Activated gamma-delta T cell treated with Interleukin-2 at 50 U/mL for 16 hours (primary cell): ENCODE results near the gene AFF2.
"Not testable (repeated sequence)": the region's sequence is repeated elsewhere in the genome, so short reads cannot be mapped to it uniquely, and the experiment has no call there.

ENCODE experiments used
- DNase-seq: peaks from one replicate; pipeline ENCODE4 v3.0.0-alpha.2; 2020

The AFF2 gene

GRCh38 chrX:148871422-148872160 lies 371.2 kb downstream of the AFF2 start:
- DNase-seq = no peak

DNA sequence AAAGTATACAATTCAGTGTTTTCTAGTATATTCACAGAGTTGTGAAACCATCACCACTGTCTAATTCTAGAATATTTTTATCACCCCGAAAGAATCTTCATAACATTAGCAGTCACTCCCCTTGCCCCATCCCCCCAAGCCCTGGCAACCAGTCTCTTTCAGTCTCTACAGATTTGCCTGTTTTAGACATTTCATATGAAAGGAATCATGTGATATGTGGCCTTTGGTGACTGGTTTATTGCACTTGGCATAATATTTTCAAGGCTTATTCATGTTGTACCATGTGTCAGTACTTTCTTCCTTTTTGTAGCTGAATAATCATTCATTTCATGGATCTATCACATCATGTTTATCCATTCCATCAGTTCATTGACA lies 371.7 kb downstream of the AFF2 start:
- DNase-seq = no peak

DNA sequence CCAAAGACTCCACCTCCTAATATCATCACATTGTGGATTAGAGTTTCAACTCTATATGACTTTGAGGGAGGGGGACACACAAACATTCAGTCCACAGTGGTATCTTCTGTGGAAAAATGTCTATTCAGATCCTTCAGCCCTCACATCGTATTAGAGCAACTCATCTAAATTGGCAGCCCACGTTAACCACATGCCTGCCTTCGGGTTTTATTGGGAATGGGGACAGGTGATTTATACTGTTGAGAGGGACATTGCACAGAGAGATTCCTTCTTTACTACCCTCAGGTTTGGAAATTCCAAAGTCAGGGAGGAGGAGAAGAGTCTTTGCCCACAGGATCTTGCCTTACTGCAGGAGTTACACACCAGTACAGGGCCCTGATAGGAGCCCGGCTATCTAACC lies 372.5 kb downstream of the AFF2 start:
- no peak for DNase-seq

GRCh38 chrX:148874636-148875246 lies 374.3 kb downstream of the AFF2 start:
- no peak for DNase-seq

GRCh38 chrX:148878371-148878770 lies 378.0 kb downstream of the AFF2 start:
- DNase-seq = no peak

GRCh38 chrX:148885203-148885602 lies 384.8 kb downstream of the AFF2 start:
- DNase-seq = no peak

DNA sequence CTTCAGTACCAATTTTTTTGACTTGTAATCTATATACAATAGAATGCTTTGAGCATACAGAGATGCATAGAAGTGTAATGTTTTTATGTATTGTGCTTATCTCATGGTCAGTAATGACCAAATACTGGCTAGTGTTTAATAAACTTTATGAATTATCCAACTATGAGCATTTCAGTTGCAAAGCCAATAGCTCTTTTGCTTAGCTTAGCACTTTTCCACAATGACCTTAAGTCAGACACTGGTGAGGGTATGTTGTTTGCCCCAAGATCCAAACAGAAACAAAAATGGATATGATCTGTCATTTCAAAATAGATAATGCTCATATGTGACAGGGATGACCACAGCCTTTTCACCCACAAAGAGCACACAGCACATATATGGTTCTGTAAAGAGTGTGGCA lies 393.0 kb downstream of the AFF2 start:
- DNase-seq = no peak

- no peak for DNase-seq
Measured at GRCh38 chrX:148902581-148902980, 402.2 kb downstream of the AFF2 start.

- no peak for DNase-seq
Measured at GRCh38 chrX:148903176-148903575, 402.8 kb downstream of the AFF2 start.

DNA sequence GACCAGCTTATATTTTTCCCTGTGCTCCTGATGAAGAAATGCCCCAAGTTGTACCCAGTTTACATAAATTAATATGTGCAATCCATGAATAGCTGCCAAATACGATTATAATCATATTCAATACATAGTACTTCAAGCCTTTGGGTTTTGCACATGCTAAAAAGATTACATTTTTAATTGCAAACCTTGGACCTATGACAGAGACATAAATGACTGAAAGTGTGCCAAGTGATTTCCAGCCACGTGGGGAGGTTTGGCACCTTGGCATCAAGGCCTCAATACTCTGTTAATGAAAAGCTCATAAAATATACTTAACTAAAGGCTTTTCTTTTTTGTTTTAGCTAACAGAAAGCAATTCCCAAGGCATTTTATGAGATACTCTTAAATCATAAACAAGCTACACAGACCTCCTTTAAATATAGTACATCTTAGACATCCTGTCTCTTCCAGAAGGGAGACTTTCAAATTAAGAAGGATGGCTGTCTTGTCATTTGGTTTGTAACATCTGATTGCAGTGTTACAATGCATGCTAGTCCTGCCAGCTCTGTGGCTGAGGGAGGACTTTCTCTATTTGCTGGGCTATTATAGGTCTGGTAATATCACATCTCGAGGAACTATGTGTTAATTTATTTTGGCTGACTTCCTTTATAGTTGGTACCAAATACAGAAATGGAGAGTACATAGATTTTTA lies 404.1 kb downstream of the AFF2 start:
- no peak for DNase-seq

DNA sequence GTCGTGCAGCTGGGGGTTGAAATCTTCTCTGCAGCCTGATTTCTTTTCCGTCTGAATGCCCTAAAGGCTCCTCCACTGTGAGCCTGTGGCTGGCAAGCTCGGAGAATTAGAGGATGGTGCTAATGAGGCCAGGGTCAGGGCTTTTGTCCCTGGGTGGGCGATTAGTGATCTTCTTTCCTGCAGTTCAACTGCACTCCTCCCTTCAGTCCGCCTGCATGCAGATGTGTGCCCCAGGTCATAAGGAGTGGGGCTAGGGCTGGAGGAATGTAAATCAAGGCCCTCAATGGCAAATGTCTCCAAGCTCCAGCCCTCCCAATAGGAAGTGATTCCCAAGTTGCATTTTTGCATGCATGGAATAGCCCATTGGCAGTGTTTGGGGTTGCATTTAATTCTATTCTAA lies 405.0 kb downstream of the AFF2 start:
- DNase-seq = no peak

GRCh38 chrX:148906628-148907027 lies 406.2 kb downstream of the AFF2 start:
- not testable (repeated sequence) for DNase-seq

GRCh38 chrX:148909758-148910157 lies 409.3 kb downstream of the AFF2 start:
- DNase-seq = no peak

DNA sequence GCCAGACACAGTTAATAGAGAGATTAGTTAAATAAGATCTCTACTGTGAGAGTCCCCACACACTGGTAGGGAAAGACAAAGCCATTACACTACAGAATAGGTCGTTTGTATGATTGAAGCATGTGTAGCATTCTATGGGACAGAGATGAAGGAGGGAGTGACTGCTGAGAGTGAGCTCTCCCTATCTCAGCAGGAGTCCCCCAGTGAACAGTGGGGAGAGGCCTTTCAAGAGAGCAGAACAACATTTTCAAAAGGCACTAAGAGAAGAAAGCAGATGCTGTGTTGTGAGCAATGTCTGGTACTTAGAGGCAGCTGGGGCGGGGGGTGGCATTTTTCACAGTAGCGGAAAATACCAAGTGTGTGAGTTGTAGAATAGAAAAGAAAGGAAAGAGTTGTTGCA lies 413.6 kb downstream of the AFF2 start:
- no peak for DNase-seq

DNA sequence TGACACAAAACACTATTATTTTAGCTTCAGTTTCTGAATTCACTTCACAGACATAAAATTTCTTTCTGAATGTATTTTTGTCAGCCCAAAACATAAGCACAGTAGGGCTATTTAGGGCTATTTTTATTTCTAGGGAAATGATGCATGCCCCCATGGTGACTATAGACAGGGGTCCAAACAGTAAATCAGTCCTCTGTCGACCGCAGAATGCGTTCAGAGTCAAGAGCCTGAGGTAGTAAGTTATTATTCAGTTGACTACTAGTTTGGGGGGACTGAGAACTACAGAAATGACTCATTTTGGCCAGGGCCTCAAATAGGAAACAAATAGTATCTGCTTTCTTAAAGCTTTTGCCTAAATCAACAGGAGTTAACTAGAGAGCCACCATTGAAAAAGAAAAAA lies 414.4 kb downstream of the AFF2 start:
- no peak for DNase-seq

DNA sequence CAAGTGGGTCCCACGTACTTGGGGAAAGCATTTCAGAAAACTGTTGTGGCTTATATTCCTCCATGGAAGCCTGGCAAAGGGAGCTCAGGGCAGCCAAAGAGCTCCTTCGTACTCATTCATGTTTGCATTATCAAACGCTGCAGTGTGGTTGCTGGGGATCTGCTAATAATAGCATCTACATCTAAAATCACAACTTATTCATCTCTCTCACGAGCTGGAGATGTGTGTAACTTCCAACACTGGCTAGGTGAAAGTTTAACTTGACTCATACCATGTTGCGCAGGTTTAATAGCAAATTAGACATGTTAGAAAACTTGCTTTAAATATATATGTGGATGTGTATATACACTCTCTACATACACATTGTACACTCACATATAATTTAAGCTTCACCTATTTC lies 415.1 kb downstream of the AFF2 start:
- no peak for DNase-seq

DNA sequence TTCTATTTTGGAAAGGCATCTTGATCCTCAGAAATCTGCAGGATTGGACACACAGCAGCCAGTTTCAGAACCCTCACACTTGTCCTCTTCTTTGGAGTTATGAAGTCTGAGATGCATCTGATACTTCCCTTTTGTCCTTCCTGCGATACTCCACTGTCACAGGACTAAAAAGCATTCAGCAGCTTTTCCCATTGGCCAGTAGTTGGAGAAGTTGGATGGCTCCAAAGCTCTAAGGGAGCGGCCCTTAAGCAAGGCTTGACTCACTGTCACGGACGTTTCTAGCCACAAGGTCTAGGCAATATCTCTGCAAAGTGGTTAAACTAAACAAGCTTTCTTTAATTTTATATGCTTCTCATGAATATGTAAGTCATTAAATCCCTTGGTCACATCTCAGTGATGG lies 417.0 kb downstream of the AFF2 start:
- DNase-seq = no peak

- no peak for DNase-seq
Measured at GRCh38 chrX:148923631-148924030, 423.2 kb downstream of the AFF2 start.

DNA sequence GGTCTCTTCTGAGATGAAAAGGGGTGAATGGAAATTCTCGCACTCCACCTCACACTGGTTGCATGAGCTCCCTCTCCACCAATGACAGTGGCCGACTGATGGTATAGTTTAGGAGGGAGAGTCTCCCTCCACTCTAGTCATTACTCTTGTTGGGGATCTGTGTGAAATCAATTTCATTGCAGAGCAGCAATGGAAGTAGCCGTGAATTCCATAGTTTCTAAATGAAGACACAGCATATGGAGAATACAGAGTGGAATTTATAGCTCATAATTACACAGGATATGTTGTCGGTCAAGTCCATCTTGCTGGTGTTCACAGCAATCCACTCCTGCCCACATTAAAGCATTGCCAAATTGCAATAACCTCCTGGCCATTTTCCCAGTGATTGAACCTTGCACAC lies 426.0 kb downstream of the AFF2 start:
- no peak for DNase-seq

DNA sequence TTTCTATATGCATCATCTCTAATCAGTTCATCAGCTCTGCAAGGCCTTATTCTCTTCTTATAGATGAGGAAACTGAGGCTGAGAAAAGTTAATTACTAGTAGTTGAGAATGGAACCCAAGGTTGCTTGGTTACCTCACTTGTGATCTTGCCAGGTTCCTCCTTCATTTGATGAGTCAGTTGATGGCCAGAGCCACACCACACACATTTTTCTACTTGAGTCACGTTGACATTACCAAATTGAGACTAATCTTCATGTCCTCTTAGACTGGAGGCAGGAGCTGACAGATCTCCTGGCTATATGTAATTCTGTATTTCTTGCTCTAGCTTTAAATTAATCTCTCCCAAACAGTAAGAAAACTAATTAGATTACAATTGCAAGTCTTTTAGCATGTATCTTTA lies 428.4 kb downstream of the AFF2 start:
- no peak for DNase-seq

GRCh38 chrX:148929686-148930085 lies 429.3 kb downstream of the AFF2 start:
- no peak for DNase-seq

DNA sequence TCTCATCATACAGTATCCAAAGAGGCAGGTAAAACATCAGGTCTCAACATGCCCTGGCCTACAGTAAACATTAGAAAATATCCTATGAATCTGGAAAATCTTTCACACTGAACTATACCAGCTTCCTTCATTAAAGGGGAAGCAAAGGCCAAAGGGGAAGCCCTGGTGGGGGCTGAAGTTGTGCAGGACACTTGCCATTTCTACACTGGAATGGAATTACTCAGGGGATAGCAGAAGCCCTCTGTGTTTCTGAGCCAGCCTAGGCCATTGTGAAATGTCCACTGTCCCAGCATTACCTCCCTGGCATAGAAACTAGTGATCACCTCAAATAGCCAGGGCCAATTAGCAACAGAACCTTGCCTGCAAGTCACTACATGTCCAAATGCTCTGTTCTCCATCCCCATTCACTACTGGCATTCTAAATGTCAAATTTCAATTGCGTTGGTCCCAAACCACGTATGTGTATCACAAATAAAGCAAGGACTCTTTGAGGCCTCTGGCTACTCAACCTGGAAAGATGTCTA lies 429.9 kb downstream of the AFF2 start:
- no peak for DNase-seq

DNA sequence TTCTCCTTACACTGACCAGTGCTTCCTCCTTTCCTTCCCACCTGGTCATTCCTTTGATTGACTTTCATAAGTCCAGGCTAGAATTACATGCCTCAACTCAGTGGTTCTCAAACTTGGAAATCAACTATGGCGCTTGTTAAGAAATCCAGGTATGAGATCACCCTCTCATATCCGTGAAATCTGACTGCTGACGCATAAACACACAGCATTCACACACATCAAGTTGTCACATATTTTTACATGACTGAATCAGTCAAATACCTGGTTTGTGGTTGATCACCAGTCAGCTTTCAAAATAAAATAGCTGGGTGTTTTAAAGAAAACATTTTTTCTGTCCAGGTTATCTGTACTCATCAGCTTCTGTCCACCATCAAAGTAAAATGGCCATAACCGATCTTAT lies 433.5 kb downstream of the AFF2 start:
- no peak for DNase-seq

DNA sequence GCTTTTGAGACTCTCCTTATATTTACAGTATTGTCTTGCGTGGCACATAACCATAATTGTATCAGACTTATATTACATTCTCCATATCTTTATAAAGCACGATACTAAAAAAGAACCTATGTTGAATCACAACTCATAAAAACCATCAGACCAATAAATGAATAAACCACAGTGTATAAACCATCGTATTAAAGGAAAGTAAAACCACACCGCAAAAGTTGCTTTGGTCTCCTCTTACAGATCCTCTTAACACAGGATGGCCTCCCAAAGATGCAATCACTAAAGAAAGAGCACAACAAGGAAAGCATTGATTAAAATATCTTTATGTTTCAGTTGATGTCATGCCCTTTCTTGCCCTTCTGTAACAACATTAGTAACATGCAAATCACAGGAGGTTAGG lies 437.9 kb downstream of the AFF2 start:
- no peak for DNase-seq
